KOPT-K1 (cell line): ENCODE results near the gene HTR1A.

Experiments used
- H3K27ac ChIP-seq: fragments of 200-600 bp; sonication (generic); 2 replicates; pipeline ENCODE4 v1.5.1; 2016; ENCODE audit warnings: antibody characterized with exemption, mild to moderate bottlenecking, low read depth, low read length; ENCODE audit not compliant: poor library complexity, severe bottlenecking
- H3K36me3 ChIP-seq: fragments of 200-600 bp; sonication (generic); 2 replicates; pipeline ENCODE4 v1.5.1; 2017; ENCODE audit warnings: antibody characterized with exemption, mild to moderate bottlenecking, low read length, moderate library complexity; ENCODE audit not compliant: insufficient read depth
- H3K9me3 ChIP-seq: fragments of 200-600 bp; sonication (generic); 2 replicates; pipeline ENCODE4 v1.5.1; 2017; ENCODE audit warnings: antibody characterized with exemption, low read length, mild to moderate bottlenecking; ENCODE audit not compliant: insufficient read depth, poor library complexity, severe bottlenecking

The HTR1A gene

GRCh38 chr5:63931836-63932235 is 30.4 kb downstream of the HTR1A start:
- H3K27ac ChIP-seq: no peak overlapping the region
- H3K9me3 ChIP-seq: no peaks in the 10 kb centered on the region
- H3K36me3 ChIP-seq: no peaks in the 10 kb centered on the region

GRCh38 chr5:63928451-63928850 is 33.8 kb downstream of the HTR1A start:
- H3K9me3 ChIP-seq: no peaks in the 10 kb centered on the region
- H3K36me3 ChIP-seq: no peaks in the 10 kb centered on the region
- no peak overlapping the region for H3K27ac ChIP-seq

- Histone ChIP-seq H3K36me3 (no peaks in the 10 kb centered on the region), H3K27ac (no peak overlapping the region), H3K9me3 (no peaks in the 10 kb centered on the region)
Measured at GRCh38 chr5:63923914-63924313, 38.3 kb downstream of the HTR1A start.

- no peaks in the 10 kb centered on the region for H3K9me3 ChIP-seq
- no peaks in the 10 kb centered on the region for H3K36me3 ChIP-seq
- no peak overlapping the region for H3K27ac ChIP-seq
Measured at GRCh38 chr5:63919763-63920478, 42.3 kb downstream of the HTR1A start.

DNA sequence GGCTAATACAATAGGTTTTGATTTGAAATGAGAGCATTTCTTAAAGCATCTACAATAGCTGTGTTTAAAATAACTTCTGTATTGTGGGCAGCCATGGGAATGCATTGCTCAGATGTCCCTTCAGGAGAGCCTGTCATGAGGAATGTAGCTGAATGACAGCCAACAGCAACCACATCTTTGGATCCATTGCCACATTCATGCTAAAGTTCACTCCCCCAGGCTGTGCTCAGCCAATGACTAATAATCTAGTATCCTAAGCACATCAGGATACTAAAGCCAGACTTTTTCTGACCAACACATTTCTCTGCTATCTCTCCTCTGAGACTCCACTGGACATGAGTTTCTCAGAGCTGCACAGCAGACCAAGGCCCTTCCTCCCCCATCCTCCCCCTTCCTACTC is 45.5 kb downstream of the HTR1A start:
- Histone ChIP-seq H3K27ac (no peak overlapping the region), H3K36me3 (no peaks in the 10 kb centered on the region), H3K9me3 (no peaks in the 10 kb centered on the region)

DNA sequence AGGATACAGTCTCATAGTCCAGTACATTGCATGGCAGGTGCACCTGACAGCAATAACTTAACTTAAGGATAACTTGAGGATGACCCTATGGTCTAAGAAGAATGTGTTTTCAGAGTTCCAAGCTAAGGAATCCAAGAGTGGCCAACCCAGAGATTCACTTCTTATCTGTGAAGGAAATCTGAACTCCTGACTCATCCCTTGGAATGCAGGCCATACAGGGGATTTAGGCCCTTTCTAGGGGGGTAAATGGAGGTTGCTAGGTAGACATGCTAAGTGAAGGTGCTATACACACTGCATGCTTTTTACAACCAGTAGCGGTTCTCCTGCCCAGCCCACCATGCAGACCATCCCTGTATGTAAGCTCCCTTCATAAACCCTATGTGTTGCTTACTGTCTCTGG is 50.4 kb downstream of the HTR1A start:
- H3K36me3 ChIP-seq: no peaks in the 10 kb centered on the region
- no peaks in the 10 kb centered on the region for H3K9me3 ChIP-seq
- no peak overlapping the region for H3K27ac ChIP-seq
